ENCODE data around the gene ARHGAP45.

The ARHGAP45 gene

DNA sequence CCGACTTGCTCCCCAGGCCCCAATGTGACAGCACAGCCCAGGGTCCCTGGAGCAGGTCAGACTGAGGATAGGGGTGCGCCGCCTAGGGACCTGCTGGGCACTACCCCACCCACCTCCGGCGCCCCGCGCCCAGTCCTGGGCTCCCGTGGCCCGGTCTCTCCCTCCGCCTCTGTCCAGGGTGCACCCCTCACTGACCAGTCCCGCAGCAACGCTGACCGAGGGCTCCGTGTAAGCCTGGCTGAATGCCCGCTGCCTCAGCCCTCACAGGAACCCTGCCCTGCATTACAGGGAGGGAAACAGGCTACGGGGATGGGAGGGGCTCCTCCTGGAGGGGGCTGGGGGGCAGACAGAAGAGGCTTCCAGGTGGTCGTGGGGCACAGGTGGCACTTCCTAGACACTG, 68.5 kb downstream of the ARHGAP45 start:
- no peak for DNase-seq

DNA sequence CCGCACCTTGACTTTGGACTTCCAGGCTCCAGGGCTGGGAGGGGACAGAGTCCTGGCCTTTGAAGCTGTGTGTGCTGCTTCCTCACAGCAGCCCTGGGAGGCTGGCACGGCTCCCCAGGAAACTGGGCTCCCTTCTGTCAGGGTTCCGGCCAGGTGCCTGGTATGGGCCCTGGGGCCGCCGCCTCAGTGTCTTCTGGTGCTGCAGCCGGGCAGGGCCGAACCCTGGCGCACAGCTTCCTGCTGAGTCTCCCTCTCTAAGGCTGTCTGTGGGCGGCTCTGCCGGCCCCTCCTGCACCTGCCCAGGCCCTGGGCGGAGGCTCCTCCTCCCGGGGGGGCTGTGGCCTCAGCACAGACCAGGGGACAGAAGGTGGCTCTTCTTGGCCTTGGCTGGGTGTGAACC, 69.2 kb downstream of the ARHGAP45 start:
- DNase-seq, result no peak
